Ovary (tissue), 9 donors: ENCODE results near the gene MYBPHL. TPM values are rescaled to one million over a fixed set of nuclear protein-coding genes. Genes with fewer than 3 reads are reported as not detected.

Experiments
- DNase-seq, 5 donors: peaks; one replicate each; pipeline ENCODE4 v3.0.0-alpha.2; 2019 to 2020
- H3K27ac ChIP-seq, 2 donors: fragments of 200-600 bp; one replicate each; pipeline versions ENCODE4 v1.5.1 to v1.8.0; 2019 to 2022
- H3K27me3 ChIP-seq: fragments of 200-600 bp; one replicate; pipeline ENCODE4 v1.8.0; 2022
- H3K36me3 ChIP-seq: fragments of 200-600 bp; sonication (generic); one replicate; pipeline ENCODE4 v1.5.1; 2019
- H3K4me1 ChIP-seq: one replicate; pipeline ENCODE4 v1.8.1; 2013; ENCODE audit warnings: mild to moderate bottlenecking, moderate library complexity; ENCODE audit not compliant: insufficient read depth
- H3K4me3 ChIP-seq: fragments of 200-600 bp; sonication (generic); one replicate; pipeline ENCODE4 v1.5.1; 2017
- H3K9me3 ChIP-seq, 2 donors: fragments of 200-600 bp in 1 of 2; sonication (generic) in 1 of 2; one replicate each; pipeline versions ENCODE4 v1.5.1 to v1.8.1; 2013 to 2019; ENCODE audit warnings: mild to moderate bottlenecking in 1 of 2, moderate library complexity in 1 of 2
- EP300 ChIP-seq: sonication (generic); formaldehyde crosslinking; IDR thresholded peaks from one replicate; pipeline ENCODE4 v1.6.1; 2017; ENCODE audit warnings: antibody characterized with exemption
- POLR2A ChIP-seq: fragments of 450-650 bp; IDR thresholded peaks from one replicate; pipeline ENCODE4 v1.6.1; 2017; ENCODE audit warnings: antibody characterized with exemption, mild to moderate bottlenecking, moderate library complexity
- WGBS, 3 donors: extraction: QIAGEN DNeasy Blood & Tissue Kit in 1 of 3; methylation state at CpG; one replicate each; pipeline versions ENCODE4 v1.1.5 to v1.1.7; 2013 to 2017; 5-methylcytosine and 5-hydroxymethylcytosine counted together
- intact Hi-C, 4 donors: fragments of 100-400 bp; cut with DNase I; formaldehyde crosslinking; loops; one replicate each; pipeline versions ENCODE4 v1.11.0 to v1.15.1; 2022 to 2023
- polyA plus RNA-seq, 2 donors: library from polyadenylated mRNA; stranded (reverse); fragments of 200-250 nt in 1 of 2; fragments of 350-450 nt in 1 of 2; fragmentation: Illumina TruSeq in 1 of 2; extraction: RNeasy Lipid Tissue Mini Kit (QIAGEN cat#74804) in 1 of 2; gene quantifications; one replicate each; pipeline ENCODE4 v1.2.3, GENCODE V29; 2013 to 2014
- total RNA-seq, 7 donors: library from RNA; depleted of rRNA in 2 of 7; stranded (reverse); fragments of >200 nt in 2 of 7; fragmentation: NEBNext Ultra II Directional in 3 of 7; extraction: Animal tissue kit (Norgen Biotek cat#: 25700) in 3 of 7; gene quantifications; one replicate each; pipeline versions ENCODE4 v1.1.0 to v1.2.4, GENCODE V29; 2016 to 2023
- TF ChIP-seq, protein P1 (sequence below), 3 donors: fragments of 450-650 bp in 2 of 3; fragments of 200-600 bp in 1 of 3; IDR thresholded peaks; one replicate each; pipeline versions ENCODE4 v1.5.1 to v1.8.0; 2016 to 2022; ENCODE audit warnings: antibody characterized with exemption in 3 of 3, mild to moderate bottlenecking in 1 of 3
- donor health status: DM: no; HTN: no; CAD: no; lungs with moderate emphysema.
- donor health status: DM: no; HTN: no; CAD: no.
- donor health status: Bipolar disorder and iron deficiency.
- donor health status: DM: yes; HTN: yes; CAD: no.
- donor health status: DM: no; HTN: no; CAD: no.
- donor health status: DM: yes; HTN: yes; CAD: no.

MYBPHL gene
- total and polyA plus RNA-seq, 9 donors = 0.38 TPM; not detected in 8

- Histone ChIP-seq H3K4me3 (no peak overlapping the region), H3K9me3 (no peaks in the 10 kb centered on the region), H3K36me3 (no peaks in the 10 kb centered on the region), H3K27me3 (no peaks in the 10 kb centered on the region), H3K27ac (no peak overlapping the region), H3K4me1 (peaks cover 1% of the 10 kb centered on the region)
- TF ChIP-seq, protein P1, sequence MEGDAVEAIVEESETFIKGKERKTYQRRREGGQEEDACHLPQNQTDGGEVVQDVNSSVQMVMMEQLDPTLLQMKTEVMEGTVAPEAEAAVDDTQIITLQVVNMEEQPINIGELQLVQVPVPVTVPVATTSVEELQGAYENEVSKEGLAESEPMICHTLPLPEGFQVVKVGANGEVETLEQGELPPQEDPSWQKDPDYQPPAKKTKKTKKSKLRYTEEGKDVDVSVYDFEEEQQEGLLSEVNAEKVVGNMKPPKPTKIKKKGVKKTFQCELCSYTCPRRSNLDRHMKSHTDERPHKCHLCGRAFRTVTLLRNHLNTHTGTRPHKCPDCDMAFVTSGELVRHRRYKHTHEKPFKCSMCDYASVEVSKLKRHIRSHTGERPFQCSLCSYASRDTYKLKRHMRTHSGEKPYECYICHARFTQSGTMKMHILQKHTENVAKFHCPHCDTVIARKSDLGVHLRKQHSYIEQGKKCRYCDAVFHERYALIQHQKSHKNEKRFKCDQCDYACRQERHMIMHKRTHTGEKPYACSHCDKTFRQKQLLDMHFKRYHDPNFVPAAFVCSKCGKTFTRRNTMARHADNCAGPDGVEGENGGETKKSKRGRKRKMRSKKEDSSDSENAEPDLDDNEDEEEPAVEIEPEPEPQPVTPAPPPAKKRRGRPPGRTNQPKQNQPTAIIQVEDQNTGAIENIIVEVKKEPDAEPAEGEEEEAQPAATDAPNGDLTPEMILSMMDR (IDR thresholded peaks at IDR 0.05) = no peak
- TF ChIP-seq EP300 (no peak), POLR2A (no peak)
- intact Hi-C loops = no loop called here
- WGBS, 3 donors = 89 to 92% (median 92%) methylated on average over 16 of the region's 16 CpGs
- no peak for DNase-seq
Measured at GRCh38 chr1:109296782-109297181, 10.0 kb downstream of the MYBPHL start.

DNA sequence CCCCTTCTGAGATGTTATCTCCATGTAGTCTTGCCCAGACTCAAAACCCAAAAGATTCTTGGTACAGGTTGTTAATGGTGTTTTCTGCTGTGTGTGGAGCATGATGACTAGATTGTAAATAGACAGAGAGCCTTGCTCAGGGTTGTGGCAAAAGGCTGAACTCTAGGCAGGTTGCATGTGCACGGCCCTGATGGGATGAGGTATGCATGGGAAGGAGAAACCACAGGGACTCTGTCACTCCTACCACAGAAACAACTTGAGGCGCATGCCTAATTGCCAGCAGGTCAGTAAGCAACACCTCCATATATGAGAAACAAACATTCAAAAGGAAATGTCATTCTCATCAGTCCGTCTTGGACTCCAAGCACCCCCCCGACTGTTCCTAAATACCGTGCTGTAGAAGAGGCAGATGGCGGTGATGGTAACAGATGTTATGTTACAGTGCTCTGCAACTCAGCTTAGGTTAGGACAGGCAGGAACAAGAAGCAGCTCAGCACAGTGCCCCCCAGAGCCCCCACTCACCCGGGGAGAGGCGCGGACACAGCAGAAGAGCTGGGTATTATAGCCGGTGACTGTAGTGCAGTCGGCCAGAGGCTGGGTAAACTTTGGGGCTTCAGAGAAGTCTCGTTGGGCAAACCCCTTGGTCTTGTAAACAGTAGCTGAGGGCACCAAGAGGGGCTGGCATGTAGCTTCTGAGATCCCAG, 10.9 kb downstream of the MYBPHL start:
- H3K36me3 ChIP-seq = no peaks in the 10 kb centered on the region
- no peaks in the 10 kb centered on the region for H3K27me3 ChIP-seq
- DNase-seq = no peak
- WGBS, 3 donors = 78 to 80% (median 80%) methylated on average over 12 of the region's 12 CpGs
- no peak overlapping the region for H3K4me3 ChIP-seq
- H3K4me1 ChIP-seq = peaks cover 1% of the 10 kb centered on the region
- intact Hi-C loops = no loop called here
- TF ChIP-seq POLR2A (no peak), EP300 (no peak)
- no peak overlapping the region for H3K27ac ChIP-seq
- no peaks in the 10 kb centered on the region for H3K9me3 ChIP-seq

DNA sequence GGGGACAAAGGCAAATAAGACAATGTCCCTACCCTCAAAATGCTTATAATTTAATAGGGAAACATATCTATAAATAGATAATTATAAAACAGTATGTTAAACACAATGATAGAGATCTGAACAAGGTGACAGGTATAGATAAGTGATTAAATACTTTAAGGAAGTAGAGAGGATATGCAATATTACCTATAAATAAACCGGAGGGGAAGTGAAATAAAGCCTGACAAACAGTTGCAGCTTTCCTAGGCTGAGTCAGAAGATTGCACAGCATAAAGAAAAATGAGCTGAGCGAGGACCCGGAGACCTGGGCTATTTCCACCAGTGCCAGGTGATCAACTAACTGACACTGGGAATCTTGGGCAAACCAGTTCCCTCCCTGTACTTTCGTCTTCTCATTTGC, 12.3 kb downstream of the MYBPHL start:
- Histone ChIP-seq H3K36me3 (no peaks in the 10 kb centered on the region), H3K27ac (no peak overlapping the region), H3K4me1 (peaks cover 1% of the 10 kb centered on the region), H3K4me3 (no peak overlapping the region), H3K27me3 (no peaks in the 10 kb centered on the region), H3K9me3 (no peaks in the 10 kb centered on the region)
- WGBS, 3 donors = 73 to 79% (median 76%) methylated on average over 4 of the region's 4 CpGs
- TF ChIP-seq EP300 (no peak), POLR2A (no peak)
- TF ChIP-seq, protein P1 (IDR thresholded peaks at IDR 0.05) = no peak
- no peak for DNase-seq
- intact Hi-C loops = no loop called here

DNA sequence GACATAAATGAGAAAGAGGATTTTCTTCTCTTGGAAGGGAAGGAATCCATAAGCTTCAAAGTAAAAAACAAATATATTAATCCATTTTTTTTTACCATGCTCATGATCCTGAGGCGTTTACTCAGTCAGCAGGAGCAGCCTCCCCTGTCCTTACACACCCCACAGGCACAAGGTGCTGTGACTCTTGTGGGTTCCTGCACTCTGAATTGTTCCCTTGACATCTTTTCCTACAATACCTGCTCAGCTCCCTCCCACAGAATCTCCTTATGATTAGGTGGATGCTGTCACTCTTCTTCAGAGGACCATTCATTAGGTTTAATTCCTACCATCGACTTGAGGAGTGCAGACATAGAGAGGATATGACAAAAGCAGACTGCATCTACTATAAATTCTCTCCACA, 13.8 kb downstream of the MYBPHL start:
- no peak for DNase-seq
- intact Hi-C loops = no loop called here
- H3K27ac ChIP-seq = no peak overlapping the region
- H3K4me3 ChIP-seq = no peak overlapping the region
- H3K27me3 ChIP-seq = no peaks in the 10 kb centered on the region
- no peaks in the 10 kb centered on the region for H3K9me3 ChIP-seq
- 52 to 76% (median 58%) methylated on average over 2 of the region's 2 CpGs for WGBS, 3 donors
- TF ChIP-seq POLR2A (no peak), EP300 (no peak)
- TF ChIP-seq, protein P1 (IDR thresholded peaks at IDR 0.05) = no peak
- H3K4me1 ChIP-seq = no peaks in the 10 kb centered on the region
- H3K36me3 ChIP-seq = no peaks in the 10 kb centered on the region

DNA sequence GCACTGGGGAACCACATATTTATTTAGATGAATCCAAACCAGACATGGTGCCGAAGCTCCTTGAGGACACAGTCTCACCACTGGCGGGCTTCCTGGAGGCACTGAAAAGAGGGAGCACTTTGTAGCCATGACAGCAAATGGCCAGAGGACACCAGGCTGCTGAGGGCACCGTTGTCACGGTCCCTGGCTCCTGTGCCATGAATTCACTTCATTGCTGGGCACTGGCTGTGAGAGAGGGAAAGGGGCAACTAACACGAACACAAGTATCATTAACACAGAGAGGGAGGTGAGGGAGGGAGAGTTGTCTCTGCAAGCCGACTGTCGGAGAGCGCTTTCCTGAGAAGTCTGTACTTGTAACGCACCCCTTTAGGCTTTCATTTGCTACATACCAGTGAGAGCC, 14.4 kb downstream of the MYBPHL start:
- Histone ChIP-seq H3K27me3 (no peaks in the 10 kb centered on the region), H3K27ac (no peak overlapping the region), H3K4me1 (no peaks in the 10 kb centered on the region), H3K4me3 (no peak overlapping the region), H3K9me3 (no peaks in the 10 kb centered on the region), H3K36me3 (no peaks in the 10 kb centered on the region)
- intact Hi-C loops = no loop called here
- 53 to 79% (median 72%) methylated on average over 9 of the region's 9 CpGs for WGBS, 3 donors
- TF ChIP-seq EP300 (no peak), POLR2A (no peak)
- TF ChIP-seq, protein P1 (IDR thresholded peaks at IDR 0.05) = no peak
- DNase-seq = no peak
